A673 (cell line): Measurements from ENCODE around the gene STX8. TPM values are rescaled to one million over a fixed set of nuclear protein-coding genes. Genes with fewer than 3 reads are reported as not detected.

Source experiments
- BruUV-seq: library from RNA; stranded (reverse); fragments of 400-500 nt; replicated peaks from 2 replicates; lab custom pipeline; 2021; lab: Mats Ljungman, UMichigan
- CTCF ChIA-PET: fragments of 300-600 bp; sonication (Branson Sonifier 250); formaldehyde crosslinking; loops from one replicate; lab custom pipeline; 2022; ENCODE audit warnings: antibody characterized with exemption; lab: Charles Lee
- POLR2A ChIA-PET: fragments of 300-600 bp; sonication (Branson Sonifier 250); formaldehyde crosslinking; loops from one replicate; lab custom pipeline; 2022; ENCODE audit warnings: antibody characterized with exemption; ENCODE audit not compliant: low non-redundant PET; lab: Charles Lee
- DNase-seq: peaks from one replicate; pipeline ENCODE4 v3.0.0-alpha.2; 2015; ENCODE audit warnings: low spot score
- H3K27ac ChIP-seq: fragments of 200-600 bp; sonication (generic); 2 replicates; pipeline ENCODE4 v1.5.1; 2016; ENCODE audit warnings: mixed run types, low read depth, mild to moderate bottlenecking, mixed read lengths, antibody characterized with exemption, low read length; ENCODE audit not compliant: poor library complexity, severe bottlenecking
- H3K27me3 ChIP-seq: fragments of 200-600 bp; sonication (generic); replicated peaks from 2 replicates; pipeline ENCODE4 v1.6.1; 2017; ENCODE audit warnings: mixed run types, low read depth, mild to moderate bottlenecking, mixed read lengths, antibody characterized with exemption, low read length; ENCODE audit not compliant: insufficient read depth, poor library complexity
- H3K36me3 ChIP-seq: fragments of 200-600 bp; sonication (generic); 2 replicates; pipeline ENCODE4 v1.6.1; 2016; ENCODE audit warnings: mixed run types, mild to moderate bottlenecking, mixed read lengths, antibody characterized with exemption, low read length; ENCODE audit not compliant: insufficient read depth, poor library complexity, severe bottlenecking
- H3K4me1 ChIP-seq: fragments of 200-600 bp; sonication (generic); 2 replicates; pipeline ENCODE4 v1.6.1; 2017; ENCODE audit warnings: mixed run types, mild to moderate bottlenecking, mixed read lengths, antibody characterized with exemption, low read length; ENCODE audit not compliant: insufficient read depth, poor library complexity, severe bottlenecking
- H3K4me3 ChIP-seq: fragments of 200-600 bp; sonication (generic); 2 replicates; pipeline ENCODE4 v1.5.1; 2016; ENCODE audit warnings: low read depth, mixed run types, mild to moderate bottlenecking, mixed read lengths, low read length; ENCODE audit not compliant: poor library complexity, severe bottlenecking
- H3K9me3 ChIP-seq: fragments of 200-600 bp; sonication (generic); 2 replicates; pipeline ENCODE4 v1.6.1; 2016; ENCODE audit warnings: mixed run types, low read depth, mild to moderate bottlenecking, mixed read lengths, antibody characterized with exemption, low read length; ENCODE audit not compliant: poor library complexity, severe bottlenecking
- EZH2 ChIP-seq: fragments of 200-600 bp; sonication (generic); IDR thresholded peaks from 2 replicates; pipeline ENCODE4 v1.6.1; 2017; ENCODE audit warnings: borderline replicate concordance, low read depth, mild to moderate bottlenecking, mixed read lengths, antibody characterized with exemption, low read length; ENCODE audit not compliant: poor library complexity, severe bottlenecking
- intact Hi-C: fragments of 100-400 bp; cut with micrococcal nuclease; formaldehyde crosslinking; loops from one replicate; pipeline ENCODE4 v1.10.0; 2022; ENCODE audit not compliant: unreplicated experiment
- total RNA-seq: library from RNA; stranded (reverse); gene quantifications from 2 replicates; pipeline ENCODE4 v1.2.3, GENCODE V29; 2021
- TF ChIP-seq, protein P1 (sequence below): fragments of 300-800, 200-600 bp; sonication (generic); conservative IDR thresholded peaks from 2 replicates; pipeline ENCODE4 v1.5.1; 2017; ENCODE audit warnings: low read depth, mild to moderate bottlenecking, antibody characterized with exemption, low read length, moderate library complexity, mixed read lengths

The STX8 gene
- total RNA-seq, 1 experiment from 2014 or later, result 51.4 TPM

DNA sequence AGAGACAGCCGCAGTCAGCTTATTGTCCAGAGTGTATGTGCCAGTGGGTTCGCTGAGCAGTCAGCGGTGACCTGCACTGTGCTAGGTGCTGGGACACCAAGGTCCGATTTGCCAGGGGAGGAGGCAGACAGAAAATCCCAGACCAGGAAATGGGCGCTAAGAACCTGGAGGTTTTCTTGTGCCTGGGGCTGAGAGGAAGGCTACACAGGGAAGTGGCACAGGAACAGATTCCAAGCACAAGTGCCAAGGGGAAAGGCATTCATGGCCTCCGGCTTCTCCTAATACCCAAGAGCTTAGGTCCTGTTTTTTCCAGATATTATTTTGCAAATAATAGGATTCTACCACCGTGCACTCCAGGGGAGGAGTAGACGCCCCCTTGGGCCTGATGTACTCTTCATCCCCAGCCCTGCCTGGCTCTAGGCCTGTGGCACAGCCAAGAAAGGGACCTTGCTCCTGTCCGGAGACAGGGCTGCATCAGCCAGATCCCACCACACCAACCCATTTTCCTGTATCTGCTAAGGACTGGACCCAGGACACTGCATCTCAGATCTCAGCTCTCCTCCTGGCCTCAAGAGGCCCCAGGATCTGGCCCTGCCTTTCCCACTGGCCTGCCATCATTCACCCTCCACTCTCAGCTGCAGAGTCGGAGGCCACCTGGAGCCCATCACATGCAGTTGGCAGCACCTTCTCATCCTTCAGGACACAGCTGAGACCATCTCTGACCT is 367.1 kb downstream of the STX8 start:
- Histone ChIP-seq H3K9me3 (no peaks in the 10 kb centered on the region), H3K36me3 (no peaks in the 10 kb centered on the region), H3K4me3 (no peak overlapping the region), H3K27me3 (no peaks in the 10 kb centered on the region), H3K27ac (no peak overlapping the region), H3K4me1 (peaks cover 12% of the 10 kb centered on the region)
- ChIA-PET CTCF (no interaction called here), POLR2A (no interaction called here)
- intact Hi-C loops, result no loop called here
- DNase-seq, result no peak
- TF ChIP-seq EZH2, result no peak
- TF ChIP-seq, protein P1, sequence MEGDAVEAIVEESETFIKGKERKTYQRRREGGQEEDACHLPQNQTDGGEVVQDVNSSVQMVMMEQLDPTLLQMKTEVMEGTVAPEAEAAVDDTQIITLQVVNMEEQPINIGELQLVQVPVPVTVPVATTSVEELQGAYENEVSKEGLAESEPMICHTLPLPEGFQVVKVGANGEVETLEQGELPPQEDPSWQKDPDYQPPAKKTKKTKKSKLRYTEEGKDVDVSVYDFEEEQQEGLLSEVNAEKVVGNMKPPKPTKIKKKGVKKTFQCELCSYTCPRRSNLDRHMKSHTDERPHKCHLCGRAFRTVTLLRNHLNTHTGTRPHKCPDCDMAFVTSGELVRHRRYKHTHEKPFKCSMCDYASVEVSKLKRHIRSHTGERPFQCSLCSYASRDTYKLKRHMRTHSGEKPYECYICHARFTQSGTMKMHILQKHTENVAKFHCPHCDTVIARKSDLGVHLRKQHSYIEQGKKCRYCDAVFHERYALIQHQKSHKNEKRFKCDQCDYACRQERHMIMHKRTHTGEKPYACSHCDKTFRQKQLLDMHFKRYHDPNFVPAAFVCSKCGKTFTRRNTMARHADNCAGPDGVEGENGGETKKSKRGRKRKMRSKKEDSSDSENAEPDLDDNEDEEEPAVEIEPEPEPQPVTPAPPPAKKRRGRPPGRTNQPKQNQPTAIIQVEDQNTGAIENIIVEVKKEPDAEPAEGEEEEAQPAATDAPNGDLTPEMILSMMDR, result no peak
- no TSS peak for BruUV-seq

DNA sequence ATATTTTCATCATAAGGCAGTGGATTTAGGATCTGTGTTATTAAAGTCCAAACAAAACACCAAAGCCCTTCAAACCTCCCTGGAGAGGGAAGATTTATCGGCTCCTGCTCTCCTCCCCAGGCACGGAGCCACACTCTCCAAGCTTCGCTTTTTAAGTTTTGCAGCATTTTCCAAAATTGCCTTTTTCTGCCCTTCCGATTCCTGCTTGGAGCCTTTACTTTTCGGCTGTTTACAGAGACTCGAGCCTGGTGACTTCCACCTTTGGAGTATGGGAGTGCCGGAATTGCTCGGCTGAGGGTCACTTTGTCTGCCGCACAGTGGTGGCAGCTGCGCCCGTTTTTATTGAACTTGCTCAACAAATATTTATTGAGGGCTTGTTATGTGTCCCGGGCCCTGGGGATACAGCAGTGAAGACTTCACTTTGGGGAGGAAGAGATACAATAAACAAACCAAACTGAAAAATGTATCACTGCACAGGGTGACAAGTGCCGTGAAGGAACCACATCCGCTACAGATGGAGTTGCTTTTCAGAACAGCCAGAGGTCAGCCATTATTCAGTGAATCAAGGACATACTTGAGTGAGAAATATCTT is 368.8 kb downstream of the STX8 start:
- no peaks in the 10 kb centered on the region for H3K9me3 ChIP-seq
- CTCF ChIA-PET, result no interaction called here
- POLR2A ChIA-PET, result no interaction called here
- H3K4me1 ChIP-seq, result peaks cover 12% of the 10 kb centered on the region
- intact Hi-C loops, result no loop called here
- H3K27ac ChIP-seq, result no peak overlapping the region
- BruUV-seq, result no TSS peak
- H3K36me3 ChIP-seq, result no peaks in the 10 kb centered on the region
- DNase-seq, result no peak
- TF ChIP-seq, protein P1, result no peak
- TF ChIP-seq EZH2, result no peak
- H3K27me3 ChIP-seq, result no peaks in the 10 kb centered on the region
- no peak overlapping the region for H3K4me3 ChIP-seq

DNA sequence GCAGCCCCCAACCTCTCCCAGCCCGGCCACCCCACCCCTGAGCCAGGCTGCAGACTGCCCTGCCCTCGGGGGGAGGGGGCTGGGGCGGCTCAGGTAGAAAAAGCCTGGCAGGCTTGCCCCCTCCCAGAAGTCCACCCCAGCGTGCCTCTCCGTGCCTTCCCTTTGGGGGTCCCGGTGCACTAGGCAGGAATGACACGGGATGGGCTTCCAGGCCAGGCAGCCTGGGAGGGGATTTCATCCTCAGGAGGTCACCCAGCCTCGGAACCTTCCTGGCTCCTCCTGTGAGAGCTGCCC is 369.3 kb downstream of the STX8 start:
- no TSS peak for BruUV-seq
- no peak for TF ChIP-seq EZH2
- TF ChIP-seq, protein P1, result no peak
- CTCF ChIA-PET, result no interaction called here
- POLR2A ChIA-PET, result no interaction called here
- no peaks in the 10 kb centered on the region for H3K27me3 ChIP-seq
- no peaks in the 10 kb centered on the region for H3K9me3 ChIP-seq
- intact Hi-C loops, result no loop called here
- no peak for DNase-seq
- H3K36me3 ChIP-seq, result no peaks in the 10 kb centered on the region
- H3K4me3 ChIP-seq, result no peak overlapping the region
- H3K4me1 ChIP-seq, result peaks cover 8% of the 10 kb centered on the region
- no peak overlapping the region for H3K27ac ChIP-seq
